Osteocyte (in vitro differentiated cells): Measurements from ENCODE around the gene BCR. TPM values are rescaled to one million over a fixed set of nuclear protein-coding genes. Genes with fewer than 3 reads are reported as not detected.

Experiments used
- DNase-seq: peaks from one replicate; pipeline ENCODE4 v3.0.0; 2021; ENCODE audit warnings: mixed read lengths; ENCODE audit not compliant: unreplicated experiment; ENCODE audit errors: extremely low spot score
- H3K27ac Mint-ChIP-seq: one replicate; pipeline ENCODE4 v1.8.0; 2021; ENCODE audit warnings: mild to moderate bottlenecking, mixed read lengths; ENCODE audit not compliant: unreplicated experiment
- H3K27me3 Mint-ChIP-seq: one replicate; pipeline ENCODE4 v1.8.0; 2021; ENCODE audit warnings: mixed read lengths; ENCODE audit not compliant: unreplicated experiment
- H3K36me3 Mint-ChIP-seq: one replicate; pipeline ENCODE4 v1.8.0; 2021; ENCODE audit warnings: mixed read lengths; ENCODE audit not compliant: unreplicated experiment
- H3K4me1 Mint-ChIP-seq: one replicate; pipeline ENCODE4 v1.8.0; 2021; ENCODE audit warnings: mixed read lengths; ENCODE audit not compliant: unreplicated experiment
- H3K4me3 Mint-ChIP-seq: one replicate; pipeline ENCODE4 v1.8.0; 2021; ENCODE audit warnings: mild to moderate bottlenecking, moderate library complexity, mixed read lengths; ENCODE audit not compliant: unreplicated experiment
- H3K9me3 Mint-ChIP-seq: one replicate; pipeline ENCODE4 v1.8.0; 2021; ENCODE audit warnings: mixed read lengths; ENCODE audit not compliant: unreplicated experiment
- CTCF ChIP-seq: fragments of 200-600 bp; sonication (generic); IDR thresholded peaks from 2 replicates; pipeline ENCODE4 v1.5.0; 2021; ENCODE audit warnings: antibody characterized with exemption, mild to moderate bottlenecking, moderate library complexity
- total RNA-seq: library from RNA; stranded (reverse); gene quantifications from 2 replicates; pipeline ENCODE4 v1.2.1, GENCODE V29; 2021

Gene BCR
- total RNA-seq, 1 donor from 2014 or later = 35.3 TPM

DNA sequence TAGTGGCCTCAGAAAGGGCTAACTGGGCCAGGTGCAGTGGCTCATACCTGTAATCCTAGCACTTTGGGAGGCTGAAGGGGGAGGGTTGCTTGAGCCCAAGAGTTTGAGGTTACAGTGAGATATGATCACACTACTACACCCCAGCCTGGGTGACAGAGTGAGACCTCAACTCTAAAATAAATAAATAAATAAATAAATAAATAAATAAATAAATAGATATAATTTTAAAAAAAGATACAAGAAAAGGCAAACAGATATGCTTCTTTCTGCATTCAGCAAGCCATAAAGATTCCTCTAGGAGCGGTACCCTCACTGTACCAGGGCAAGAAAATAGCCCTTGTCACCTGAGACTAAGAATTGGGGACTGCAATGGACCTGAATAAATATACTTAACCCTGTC is 37.2 kb upstream of the BCR start:
- Mint-ChIP-seq H3K36me3 (no peaks in the 10 kb centered on the region), H3K9me3 (no peaks in the 10 kb centered on the region), H3K4me3 (no peak overlapping the region), H3K27ac (no peak overlapping the region), H3K27me3 (no peaks in the 10 kb centered on the region), H3K4me1 (peaks cover 29% of the 10 kb centered on the region)
- no peak for TF ChIP-seq CTCF
- DNase-seq = no peak

DNA sequence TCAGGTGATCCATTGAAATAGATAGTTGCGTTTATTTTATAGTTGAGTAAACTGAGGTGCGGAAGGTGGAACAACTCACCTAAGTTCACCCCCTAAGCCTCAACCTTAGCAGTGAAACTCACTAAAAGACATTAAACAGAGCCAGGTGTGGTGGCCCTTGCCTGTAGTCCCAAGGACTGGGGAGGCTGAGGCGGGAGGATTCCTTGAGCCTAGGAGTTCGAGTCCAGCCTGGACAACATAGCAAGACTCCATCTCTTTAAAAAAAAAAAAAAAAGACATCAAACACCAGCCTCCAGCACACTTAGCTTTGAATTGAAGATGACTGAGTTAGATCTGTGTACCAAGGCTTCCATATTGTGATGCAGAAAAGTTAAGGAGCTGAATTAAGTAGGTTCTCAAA is 35.9 kb upstream of the BCR start:
- no peak for DNase-seq
- no peaks in the 10 kb centered on the region for H3K9me3 Mint-ChIP-seq
- H3K27ac Mint-ChIP-seq = no peak overlapping the region
- TF ChIP-seq CTCF = no peak
- H3K4me1 Mint-ChIP-seq = peaks cover 21% of the 10 kb centered on the region
- no peaks in the 10 kb centered on the region for H3K27me3 Mint-ChIP-seq
- no peak overlapping the region for H3K4me3 Mint-ChIP-seq
- no peaks in the 10 kb centered on the region for H3K36me3 Mint-ChIP-seq

GRCh38 chr22:23144932-23145877 is 35.1 kb upstream of the BCR start, which contains the start of gene RAB36:
TSS of gene RAB36 (plus strand) at chr22:23145477. CDS start at chr22:23146617, 1,140 bp downstream.
- no peaks in the 10 kb centered on the region for H3K9me3 Mint-ChIP-seq
- no peak for TF ChIP-seq CTCF
- peaks cover 2% of the 10 kb centered on the region for H3K36me3 Mint-ChIP-seq
- H3K4me3 Mint-ChIP-seq = peak within 1 kb of the TSS; percentile 78
- H3K27me3 Mint-ChIP-seq = no peaks in the 10 kb centered on the region
- peak; percentile 99 for DNase-seq
- peak within 1 kb of the TSS; percentile 88 for H3K27ac Mint-ChIP-seq
- H3K4me1 Mint-ChIP-seq = peaks cover 21% of the 10 kb centered on the region

GRCh38 chr22:23145878-23146470 is 34.3 kb upstream of the BCR start:
- H3K27ac Mint-ChIP-seq = peak overlapping the region; percentile 88
- DNase-seq = no peak
- peak overlapping the region; percentile 78 for H3K4me3 Mint-ChIP-seq

More at GRCh38 chr22:23145878-23146470, 34.3 kb upstream of the BCR start:
- peaks cover 21% of the 10 kb centered on the region for H3K4me1 Mint-ChIP-seq
- no peaks in the 10 kb centered on the region for H3K27me3 Mint-ChIP-seq
- no peak for TF ChIP-seq CTCF
- peaks cover 2% of the 10 kb centered on the region for H3K36me3 Mint-ChIP-seq
- H3K9me3 Mint-ChIP-seq = no peaks in the 10 kb centered on the region
